GM12878 (cell line): ENCODE measurements around the gene NPC2. TPM values are rescaled to one million over a fixed set of nuclear protein-coding genes. Genes with fewer than 3 reads are reported as not detected.

Experiments
- ATAC-seq: fragments of 200-7000 bp; cut with Tn5 transposase; 3 replicates; pipeline ENCODE4 v1.9.1; 2020; ENCODE audit warnings: mild to moderate bottlenecking, moderate library complexity
- BruUV-seq: library from RNA; stranded (reverse); fragments of 400-500 nt; replicated peaks from 2 replicates; lab custom pipeline; 2021; lab: Mats Ljungman, UMichigan
- CTCF ChIA-PET: fragments of 300-600 bp; sonication (Branson Sonifier 250); formaldehyde crosslinking; extraction: SDS; loops from one replicate; lab custom pipeline; 2021; ENCODE audit warnings: inconsistent platforms; lab: Yijun Ruan, JAX
- POLR2A ChIA-PET: fragments of 350-600 bp; formaldehyde crosslinking; extraction: SDS; loops from one replicate; lab custom pipeline; 2021; ENCODE audit warnings: inconsistent platforms; lab: Charles Lee
- RAD21 ChIA-PET: fragments of 300-600 bp; sonication (Branson Sonifier 250); formaldehyde crosslinking; loops from one replicate; lab custom pipeline; 2023; ENCODE audit warnings: antibody characterized with exemption; ENCODE audit not compliant: unreplicated experiment; lab: Charles Lee
- SMC1A ChIA-PET: fragments of 300-600 bp; sonication (Branson Sonifier 250); formaldehyde crosslinking; loops from one replicate; lab custom pipeline; 2023; ENCODE audit not compliant: unreplicated experiment, uncharacterized antibody; lab: Charles Lee
- DNase-seq: peaks from one replicate; pipeline ENCODE4 v3.0.0-alpha.2; 2011; ENCODE audit warnings: low read depth, low spot score
- FAIRE-seq: peaks from 3 replicates; lab custom pipeline; 2011; peaks lifted over from hg19 to GRCh38; lab: Jason Lieb, UNC
- H2AFZ ChIP-seq: 2 replicates; pipeline ENCODE4 v1.6.0; 2011; ENCODE audit warnings: low read depth, low read length, control low read depth; ENCODE audit not compliant: control insufficient read depth
- H3K27ac ChIP-seq: 2 replicates; pipeline ENCODE4 v1.5.1; 2011; ENCODE audit warnings: control low read depth; ENCODE audit not compliant: control insufficient read depth, insufficient read depth
- H3K27me3 ChIP-seq, 2 experiments: replicated peaks in 1 of 2; 2 replicates each; pipeline versions ENCODE4 v1.6.0 to v1.6.1; 2011; ENCODE audit warnings: low read length in 1 of 2; ENCODE audit not compliant: control insufficient read depth in 2 of 2, insufficient read depth in 2 of 2
- H3K36me3 ChIP-seq, 2 experiments: 2 replicates each; pipeline ENCODE4 v1.5.1; 2011; ENCODE audit warnings: low read length in 1 of 2; ENCODE audit not compliant: control insufficient read depth in 2 of 2, insufficient read depth in 2 of 2
- H3K4me1 ChIP-seq: 2 replicates; pipeline ENCODE4 v1.6.1; 2011; ENCODE audit warnings: mild to moderate bottlenecking, low read length, moderate library complexity, mixed read lengths; ENCODE audit not compliant: control insufficient read depth, insufficient read depth
- H3K4me2 ChIP-seq: 2 replicates; pipeline ENCODE4 v1.6.0; 2011; ENCODE audit warnings: control low read depth; ENCODE audit not compliant: control insufficient read depth, insufficient read depth
- H3K4me3 ChIP-seq: fragments of 200-600 bp; sonication (generic); 2 replicates; pipeline ENCODE4 v1.5.1; 2016
- H3K79me2 ChIP-seq: 2 replicates; pipeline ENCODE4 v1.6.0; 2011; ENCODE audit warnings: low read length; ENCODE audit not compliant: control insufficient read depth, insufficient read depth
- H3K9ac ChIP-seq: 2 replicates; pipeline ENCODE4 v1.8.0; 2011; ENCODE audit warnings: low read length, control low read depth, mixed read lengths; ENCODE audit not compliant: control insufficient read depth, insufficient read depth
- H3K9me3 ChIP-seq: replicated peaks from 3 replicates; pipeline ENCODE4 v1.5.1; 2011; ENCODE audit warnings: mild to moderate bottlenecking, low read length; ENCODE audit not compliant: control insufficient read depth, insufficient read depth
- H4K20me1 ChIP-seq: 2 replicates; pipeline ENCODE4 v1.6.0; 2011; ENCODE audit not compliant: control insufficient read depth, insufficient read depth
- BMI1 ChIP-seq: fragments of 450-650 bp; IDR thresholded peaks from 2 replicates; pipeline ENCODE4 v1.6.1; 2016; ENCODE audit warnings: mild to moderate bottlenecking, moderate library complexity, borderline replicate concordance
- CTCF ChIP-seq, 3 experiments: IDR thresholded peaks in 2 of 3; conservative IDR thresholded peaks in 1 of 3; 2 replicates each; pipeline ENCODE4 v1.5.1; 2011; ENCODE audit warnings: low read depth in 3 of 3, low read length in 3 of 3, mild to moderate bottlenecking in 3 of 3, control low read depth in 2 of 3, moderate library complexity in 2 of 3, inconsistent platforms in 1 of 3, mixed read lengths in 1 of 3; ENCODE audit not compliant: control insufficient read depth in 2 of 3, insufficient read depth in 1 of 3; ENCODE audit errors: extremely low read depth in 1 of 3
- DPF2 ChIP-seq: fragments of 450-650 bp; IDR thresholded peaks from 2 replicates; pipeline ENCODE4 v1.6.1; 2017; ENCODE audit warnings: mild to moderate bottlenecking
- EGR1 ChIP-seq, 2 experiments: IDR thresholded peaks; 1 replicate in 1 of 2; 2 replicates in 1 of 2; pipeline ENCODE4 v1.6.1; 2011 to 2012; ENCODE audit warnings: low read depth in 2 of 2, low read length in 2 of 2, borderline replicate concordance in 1 of 2, mild to moderate bottlenecking in 1 of 2, moderate library complexity in 1 of 2
- FOXK2 ChIP-seq: fragments of 450-650 bp; IDR thresholded peaks from 2 replicates; pipeline ENCODE4 v1.6.1; 2017; ENCODE audit warnings: mild to moderate bottlenecking, moderate library complexity
- HDAC2 ChIP-seq: fragments of 200-600 bp; sonication (generic); IDR thresholded peaks from 2 replicates; pipeline ENCODE4 v1.6.1; 2017
- MLLT1 ChIP-seq: fragments of 450-650 bp; IDR thresholded peaks from 2 replicates; pipeline ENCODE4 v1.6.1; 2016; ENCODE audit warnings: mild to moderate bottlenecking
- PAX8 ChIP-seq: fragments of 450-650 bp; IDR thresholded peaks from 2 replicates; pipeline ENCODE4 v1.6.1; 2017; ENCODE audit warnings: mild to moderate bottlenecking, moderate library complexity
- RUNX3 ChIP-seq: IDR thresholded peaks from 2 replicates; pipeline ENCODE4 v1.6.1; 2012; ENCODE audit warnings: low read length, inconsistent platforms
- SMARCA5 ChIP-seq: fragments of 450-650 bp; IDR thresholded peaks from 2 replicates; pipeline ENCODE4 v1.6.1; 2017; ENCODE audit warnings: mild to moderate bottlenecking
- USF2 ChIP-seq: IDR thresholded peaks from 2 replicates; pipeline ENCODE4 v1.6.1; 2011; ENCODE audit warnings: low read depth, low read length, improper control_type of control experiment, borderline replicate concordance
- YBX1 ChIP-seq: fragments of 450-650 bp; IDR thresholded peaks from 2 replicates; pipeline ENCODE4 v1.6.1; 2016; ENCODE audit warnings: antibody characterized with exemption
- YY1 ChIP-seq: IDR thresholded peaks from 2 replicates; pipeline ENCODE4 v1.6.1; 2011; ENCODE audit warnings: low read depth, mild to moderate bottlenecking, low read length
- ZBTB40 ChIP-seq: fragments of 450-650 bp; IDR thresholded peaks from 2 replicates; pipeline ENCODE4 v1.6.1; 2016; ENCODE audit warnings: mild to moderate bottlenecking, moderate library complexity, borderline replicate concordance
- ZNF24 ChIP-seq: fragments of 450-650 bp; IDR thresholded peaks from 2 replicates; pipeline ENCODE4 v1.6.1; 2017; ENCODE audit warnings: antibody characterized with exemption, mild to moderate bottlenecking
- WGBS: methylation state at CpG from one replicate; pipeline ENCODE4 v1.1.6; 2016; ENCODE audit warnings: low lambda C conversion rate; ENCODE audit not compliant: insufficient replicate concordance, insufficient coverage; ENCODE audit errors: missing lambda C conversion rate; 5-methylcytosine and 5-hydroxymethylcytosine counted together
- in situ Hi-C: fragments of 300-500 bp; cut with MboI; formaldehyde crosslinking; loops from 9 replicates; pipeline ENCODE4 v1.14.3; 2018; ENCODE audit warnings: mixed read lengths
- intact Hi-C: fragments of 100-400 bp; cut with micrococcal nuclease; formaldehyde crosslinking; loops from one replicate; pipeline ENCODE4 v1.14.2; 2022; ENCODE audit not compliant: unreplicated experiment
- polyA plus RNA-seq, 11 experiments: library from polyadenylated mRNA; depleted of rRNA in 4 of 11; unstranded in 6 of 11; stranded (reverse) in 5 of 11; fragments of >200 nt; fragmentation: Nextera tagmentation in 4 of 11; fragmentation: Illumina TruSeq in 1 of 11; extraction: Ambion mirVana in 4 of 11; extraction: Trizol in 1 of 11; gene quantifications; 1 replicate in 1 of 11; 2 replicates in 10 of 11; pipeline versions ENCODE4 v1.2.1 to v1.2.3, GENCODE V29; 2011 to 2016; ENCODE audit warnings: inconsistent platforms in 2 of 11, missing spikeins in 2 of 11, low read depth in 1 of 11
- total RNA-seq, 4 experiments: library from RNA; depleted of rRNA in 3 of 4; stranded (reverse); fragments of >200 nt in 3 of 4; fragmentation: Illumina TruSeq in 1 of 4; extraction: Trizol in 1 of 4; gene quantifications; 2 replicates each; pipeline versions ENCODE4 v1.2.1 to v1.2.3, GENCODE V29; 2013 to 2021
- TF ChIP-seq, protein P1 (sequence below): IDR thresholded peaks from 2 replicates; pipeline ENCODE4 v1.6.1; 2012; ENCODE audit warnings: low read depth, low read length, improper control_type of control experiment

NPC2 gene
- total and polyA plus RNA-seq, 10 of the 15 experiments (the other 5 are each of a cell fraction or from before 2014, with no cell fraction given), result 29.5 to 109 (median 59.1) TPM

- BruUV-seq, result no TSS peak
- ATAC-seq (no peak), DNase-seq (no peak), FAIRE-seq (no peak)
- Histone ChIP-seq H3K27ac (no peak overlapping the region), H4K20me1 (no peaks in the 10 kb centered on the region), H3K36me3 (no peaks in the 10 kb centered on the region; a peak in 2 of 4 replicates), H3K4me2 (no peak overlapping the region), H3K27me3 (no peaks in the 10 kb centered on the region), H2AFZ (no peak overlapping the region), H3K9ac (no peak overlapping the region), H3K79me2 (no peaks in the 10 kb centered on the region), H3K9me3 (no peaks in the 10 kb centered on the region), H3K4me3 (no peak overlapping the region), H3K4me1 (no peaks in the 10 kb centered on the region)
- ChIA-PET POLR2A (no interaction called here), CTCF (interaction anchor here (0.5 to 1.9 kb wide), 4 partner anchors 13 to 115 kb away, joined by 3 to 5 read pairs (median 3); no protein-coding TSS in a partner anchor), SMC1A (interaction anchor here (1.4 kb wide), 1 partner anchor 116 kb away, joined by 3 read pairs; no protein-coding TSS in a partner anchor), RAD21 (no interaction called here)
- intact Hi-C loops, result no loop called here
- in situ Hi-C loops, result no loop called here
- 100% methylated on average over 2 of the region's 2 CpGs for WGBS
- TF ChIP-seq ZBTB40, result no peak
- no peak for TF ChIP-seq USF2
- peak in 2 of 3 experiments; percentile 18 to 35; a peak in 2 of 6 replicates for TF ChIP-seq CTCF (IDR thresholded peaks at IDR 0.05 in 2 of 3, conservative IDR thresholded peaks at IDR 0.05 in 1 of 3; ENCODE audit: control insufficient read depth in 2 of 3, extremely low read depth in 1 of 3, insufficient read depth in 1 of 3, low read depth in 3 of 3, low read length in 3 of 3)
- no peak for TF ChIP-seq YBX1
- no peak for TF ChIP-seq BMI1
- TF ChIP-seq YY1, result no peak
- TF ChIP-seq EGR1 (IDR thresholded peaks at IDR 0.05; ENCODE audit: borderline replicate concordance in 1 of 2, low read depth in 2 of 2, low read length in 2 of 2), result no peak
- no peak for TF ChIP-seq FOXK2
- TF ChIP-seq, protein P1, sequence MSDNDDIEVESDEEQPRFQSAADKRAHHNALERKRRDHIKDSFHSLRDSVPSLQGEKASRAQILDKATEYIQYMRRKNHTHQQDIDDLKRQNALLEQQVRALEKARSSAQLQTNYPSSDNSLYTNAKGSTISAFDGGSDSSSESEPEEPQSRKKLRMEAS, result no peak
- no peak for TF ChIP-seq PAX8
- TF ChIP-seq MLLT1, result no peak
- no peak for TF ChIP-seq HDAC2
- TF ChIP-seq DPF2, result no peak
- TF ChIP-seq SMARCA5, result no peak
- TF ChIP-seq RUNX3, result no peak
- no peak for TF ChIP-seq ZNF24
These were observed 14.0 kb downstream of the NPC2 start for GRCh38 chr14:74478996-74479635.
